H1 (cell line): Measurements from ENCODE around the gene F11R. TPM values are rescaled to one million over a fixed set of nuclear protein-coding genes. Genes with fewer than 3 reads are reported as not detected.

ENCODE experiments used
- CHD7 ChIP-seq: fragments of 300-600 bp; sonication (generic); IDR thresholded peaks from 2 replicates; pipeline ENCODE4 v1.7.1; 2012; ENCODE audit warnings: low read length, moderate library complexity, mild to moderate bottlenecking, inconsistent platforms; ENCODE audit not compliant: insufficient replicate concordance
- SIX5 ChIP-seq: IDR thresholded peaks from 2 replicates; pipeline ENCODE4 v1.6.1; 2011; ENCODE audit warnings: mild to moderate bottlenecking, low read depth, low read length
- TBP ChIP-seq: IDR thresholded peaks from 2 replicates; pipeline ENCODE4 v1.6.1; 2011; ENCODE audit warnings: low read depth, low read length, improper control_type of control experiment
- polyA plus RNA-seq, 7 experiments: library from polyadenylated mRNA; depleted of rRNA in 3 of 7; stranded (reverse) in 5 of 7; unstranded in 2 of 7; fragments of >200 nt in 5 of 7; fragments of 200-250 nt in 2 of 7; gene quantifications; 1 replicate in 5 of 7; 2 replicates in 1 of 7; 4 replicates in 1 of 7; pipeline versions ENCODE4 v1.2.1 to v1.2.3, GENCODE V29; 2011 to 2013; ENCODE audit warnings: missing spikeins in 2 of 7, mixed read lengths in 2 of 7
- total RNA-seq: library from RNA; stranded (reverse); fragmentation: NEBNext Ultra II Directional; extraction: Animal tissue kit (Norgen Biotek cat#: 25700); gene quantifications from 2 replicates; pipeline ENCODE4 v1.2.1, GENCODE V29; 2021

F11R gene
- total and polyA plus RNA-seq, 2 of the 8 experiments (the other 6 are each of a cell fraction or from before 2014, with no cell fraction given) = 159 to 200 TPM

DNA sequence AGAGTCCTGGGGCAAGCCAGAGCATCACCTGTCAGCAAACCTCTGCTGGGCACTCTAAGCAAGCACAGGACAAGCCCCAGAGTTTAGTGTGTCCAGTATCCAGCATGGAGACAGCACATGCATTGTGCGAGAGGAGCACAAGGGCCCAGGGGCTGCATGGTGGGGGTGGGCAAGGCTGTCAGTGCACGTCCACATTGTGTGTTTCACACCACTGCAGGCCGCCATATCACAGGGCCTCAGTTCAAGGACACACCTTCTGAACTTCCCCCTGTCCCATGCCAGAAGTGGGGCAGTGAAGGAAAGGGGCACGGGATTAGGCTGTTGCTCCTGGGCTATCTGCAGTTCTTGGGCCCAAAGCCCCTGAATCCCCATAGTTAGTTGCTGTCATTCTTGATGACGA lies 18.6 kb upstream of the F11R start (continued):
- TF ChIP-seq CHD7 (no peak), TBP (no peak), SIX5 (no peak)
